NCI-H2171 (cell line): ENCODE results near the gene KLKB1.
"Not testable (repeated sequence)": the region's sequence is repeated elsewhere in the genome, so short reads cannot be mapped to it uniquely, and the experiment has no call there.

Source experiments
- DNase-seq: peaks from one replicate; lab custom pipeline; 2025; lab: John Stamatoyannopoulos, UW

Gene KLKB1

GRCh38 chr4:186226521-186227189, 652 bp upstream of the KLKB1 start:
- no peak for DNase-seq

GRCh38 chr4:186227744-186228513, 622 bp downstream of the KLKB1 start:
- DNase-seq, result no peak

GRCh38 chr4:186228514-186228894, 1.2 kb downstream of the KLKB1 start:
- DNase-seq, result no peak

GRCh38 chr4:186234367-186234766, 7.1 kb downstream of the KLKB1 start:
- no peak for DNase-seq

- no peak for DNase-seq
Observed at GRCh38 chr4:186236126-186236525, 8.8 kb downstream of the KLKB1 start.

- DNase-seq, result no peak
Observed at GRCh38 chr4:186240452-186240847, 13.1 kb downstream of the KLKB1 start.

GRCh38 chr4:186240848-186241491, 13.7 kb downstream of the KLKB1 start:
- no peak for DNase-seq

GRCh38 chr4:186241616-186242015, 14.3 kb downstream of the KLKB1 start:
- DNase-seq, result no peak

- DNase-seq, result not testable (repeated sequence)
Observed at GRCh38 chr4:186242031-186242430, 14.7 kb downstream of the KLKB1 start.

GRCh38 chr4:186243331-186243730, 16.0 kb downstream of the KLKB1 start:
- no peak for DNase-seq

- no peak for DNase-seq
Observed at GRCh38 chr4:186244835-186245234, 17.5 kb downstream of the KLKB1 start.

- DNase-seq, result not testable (repeated sequence)
Observed at GRCh38 chr4:186247062-186247752, 19.9 kb downstream of the KLKB1 start.

GRCh38 chr4:186248643-186249042, 21.3 kb downstream of the KLKB1 start:
- no peak for DNase-seq

- DNase-seq, result no peak
Observed at GRCh38 chr4:186249785-186250754, 22.8 kb downstream of the KLKB1 start.

GRCh38 chr4:186250760-186251159, 23.5 kb downstream of the KLKB1 start:
- no peak for DNase-seq

GRCh38 chr4:186255122-186255521, 27.8 kb downstream of the KLKB1 start:
- DNase-seq, result no peak

- DNase-seq, result no peak
Observed at GRCh38 chr4:186258216-186258811, 31.0 kb downstream of the KLKB1 start.

- DNase-seq, result no peak
Observed at GRCh38 chr4:186260117-186260503, 32.8 kb downstream of the KLKB1 start.

GRCh38 chr4:186260504-186261448, 33.5 kb downstream of the KLKB1 start:
- DNase-seq, result no peak

GRCh38 chr4:186264660-186265059, 37.4 kb downstream of the KLKB1 start:
- DNase-seq, result no peak
